Esophagus muscularis mucosa (tissue), 3 donors: ENCODE measurements around the gene DDX21.

Experiments
- CTCF ChIP-seq, 3 experiments: fragments of 200-600 bp in 2 of 3; fragments of 450-650 bp in 1 of 3; sonication (generic) in 2 of 3; IDR thresholded peaks; one replicate each; pipeline ENCODE4 v1.5.1; 2017 to 2019; ENCODE audit warnings: antibody characterized with exemption in 3 of 3, mild to moderate bottlenecking in 2 of 3, moderate library complexity in 1 of 3
- EP300 ChIP-seq: sonication (generic); formaldehyde crosslinking; IDR thresholded peaks from one replicate; pipeline ENCODE4 v1.6.1; 2017; ENCODE audit warnings: antibody characterized with exemption

- TF ChIP-seq EP300 (no peak), CTCF (IDR thresholded peaks at IDR 0.05) (no peak)
Observed at GRCh38 chr10:68982389-68982788, 26.4 kb downstream of the DDX21 start.
